ENCODE results near the gene MAP3K14.

- no peak for TF ChIP-seq POLR2AphosphoS5 (IDR thresholded peaks at IDR 0.05; ENCODE audit: low read depth, low read length)
- TF ChIP-seq POLR2A (IDR thresholded peaks at IDR 0.05; ENCODE audit: low read depth, low read length): no peak
- TF ChIP-seq PAX5 (IDR thresholded peaks at IDR 0.05; ENCODE audit: insufficient read depth, low read length, severe bottlenecking): no peak
Observed at GRCh38 chr17:45315648-45316433, 979 bp downstream of the MAP3K14 start.
